B cell (primary cell): ENCODE data around the gene TSEN34. TPM values are rescaled to one million over a fixed set of nuclear protein-coding genes. Genes with fewer than 3 reads are reported as not detected.

Experiments
- ATAC-seq: fragments of 200-7000 bp; cut with Tn5 transposase; one replicate; pipeline ENCODE4 v1.10.0; 2021; ENCODE audit warnings: low read depth, mild to moderate bottlenecking, moderate number of reproducible peaks, moderate library complexity
- CTCF ChIA-PET: fragments of 350-600 bp; sonication (Branson Sonifier 250); formaldehyde crosslinking; loops from one replicate; lab custom pipeline; 2021; ENCODE audit warnings: antibody characterized with exemption, inconsistent platforms; lab: Charles Lee
- POLR2A ChIA-PET: fragments of 350-600 bp; sonication (Branson Sonifier 250); formaldehyde crosslinking; loops from one replicate; lab custom pipeline; 2021; ENCODE audit warnings: antibody characterized with exemption; lab: Charles Lee
- DNase-seq: peaks from one replicate; pipeline ENCODE4 v3.0.0; 2013
- H2AFZ ChIP-seq: 2 replicates; pipeline ENCODE4 v1.6.1; 2012; ENCODE audit warnings: mild to moderate bottlenecking, low read depth, low read length; ENCODE audit not compliant: insufficient read depth, poor library complexity, severe bottlenecking
- H3K27ac ChIP-seq, 2 donors: 1 replicate in 1 of 2; 2 replicates in 1 of 2; pipeline ENCODE4 v1.5.1; 2012 to 2013; ENCODE audit warnings: low read length in 2 of 2, mild to moderate bottlenecking in 2 of 2, moderate library complexity in 1 of 2
- H3K27me3 ChIP-seq, 4 experiments: fragments of 200-600 bp in 1 of 4; sonication (generic) in 1 of 4; replicated peaks in 1 of 4; 1 replicate in 2 of 4; 2 replicates in 2 of 4; pipeline versions ENCODE4 v1.6.1 to v1.7.0; 2013 to 2016; ENCODE audit warnings: low read length in 3 of 4, mild to moderate bottlenecking in 2 of 4, mixed read lengths in 1 of 4, moderate library complexity in 1 of 4; ENCODE audit not compliant: insufficient read depth in 4 of 4, control insufficient read depth in 3 of 4; ENCODE audit errors: control extremely low read depth in 1 of 4
- H3K36me3 ChIP-seq, 2 experiments: replicated peaks in 1 of 2; 1 replicate in 1 of 2; 2 replicates in 1 of 2; pipeline versions ENCODE4 v1.6.1 to v1.7.1; 2013; ENCODE audit warnings: low read length in 1 of 2; ENCODE audit not compliant: insufficient read depth in 2 of 2, control insufficient read depth in 1 of 2; ENCODE audit errors: control extremely low read depth in 1 of 2, extremely low read depth in 1 of 2
- H3K4me1 ChIP-seq, 2 donors: fragments of 200-600 bp in 1 of 2; sonication (generic) in 1 of 2; 1 replicate in 1 of 2; 2 replicates in 1 of 2; pipeline versions ENCODE4 v1.5.1 to v1.6.1; 2013 to 2017; ENCODE audit warnings: low read length in 2 of 2; ENCODE audit not compliant: control insufficient read depth in 2 of 2, insufficient read depth in 2 of 2
- H3K4me2 ChIP-seq: replicated peaks from 2 replicates; pipeline ENCODE3; 2012; ENCODE audit warnings: mild to moderate bottlenecking, low read depth, low read length; ENCODE audit not compliant: poor library complexity, severe bottlenecking
- H3K4me3 ChIP-seq, 5 experiments: fragments of 200-600 bp in 1 of 5; sonication (generic) in 1 of 5; 1 replicate in 3 of 5; 2 replicates in 2 of 5; pipeline versions ENCODE4 v1.5.1 to v1.7.0; 2011 to 2016; ENCODE audit warnings: low read length in 4 of 5, mild to moderate bottlenecking in 4 of 5, low read depth in 2 of 5, control low read depth in 1 of 5, moderate library complexity in 1 of 5; ENCODE audit not compliant: insufficient read depth in 1 of 5; ENCODE audit errors: control extremely low read depth in 1 of 5, extremely low read depth in 1 of 5
- H3K79me2 ChIP-seq: fragments of 200-600 bp; sonication (generic); one replicate; pipeline ENCODE4 v1.6.0; 2016; ENCODE audit warnings: low read length; ENCODE audit not compliant: control insufficient read depth, insufficient read depth
- H3K9ac ChIP-seq: fragments of 200-600 bp; sonication (generic); 2 replicates; pipeline ENCODE4 v1.6.1; 2017; ENCODE audit warnings: mild to moderate bottlenecking, low read length, moderate library complexity
- H3K9me3 ChIP-seq, 3 donors: one replicate each; pipeline versions ENCODE4 v1.6.1 to v1.7.1; 2013; ENCODE audit warnings: low read length in 2 of 3; ENCODE audit not compliant: control insufficient read depth in 2 of 3, insufficient read depth in 1 of 3; ENCODE audit errors: control extremely low read depth in 1 of 3
- H4K20me1 ChIP-seq: 2 replicates; pipeline ENCODE4 v1.6.0; 2012; ENCODE audit warnings: mild to moderate bottlenecking, low read length; ENCODE audit not compliant: insufficient read depth, control insufficient read depth, poor library complexity, severe bottlenecking
- H3K27ac Mint-ChIP-seq: one replicate; pipeline ENCODE4 v1.8.0; 2021; ENCODE audit warnings: mixed read lengths
- H3K27me3 Mint-ChIP-seq: one replicate; pipeline ENCODE4 v1.8.0; 2021; ENCODE audit warnings: mixed read lengths
- H3K4me1 Mint-ChIP-seq: one replicate; pipeline ENCODE4 v1.8.0; 2021; ENCODE audit warnings: mixed read lengths
- H3K4me3 Mint-ChIP-seq: one replicate; pipeline ENCODE4 v1.8.0; 2021; ENCODE audit warnings: mixed read lengths
- H3K9me3 Mint-ChIP-seq: one replicate; pipeline ENCODE4 v1.8.0; 2022; ENCODE audit warnings: mixed read lengths; ENCODE audit not compliant: insufficient read depth
- CTCF ChIP-seq: fragments of 200-600 bp; IDR thresholded peaks from one replicate; pipeline ENCODE4 v1.8.0; 2022; ENCODE audit warnings: antibody characterized with exemption, mild to moderate bottlenecking
- EZH2 ChIP-seq: IDR thresholded peaks from 2 replicates; pipeline ENCODE4 v1.6.1; 2012; ENCODE audit warnings: borderline replicate concordance, low read depth, mild to moderate bottlenecking, moderate library complexity, low read length; ENCODE audit not compliant: insufficient read depth, poor library complexity, severe bottlenecking
- WGBS: methylation state at CpG from one replicate; pipeline ENCODE4 v1.1.5; 2013; ENCODE audit warnings: missing lambda C conversion rate; ENCODE audit not compliant: insufficient coverage; 5-methylcytosine and 5-hydroxymethylcytosine counted together
- intact Hi-C: fragments of 100-400 bp; cut with micrococcal nuclease; formaldehyde crosslinking; loops from one replicate; pipeline ENCODE4 v1.10.0; 2022
- polyA plus RNA-seq: library from polyadenylated mRNA; depleted of rRNA; stranded (reverse); fragments of >200 nt; gene quantifications from 2 replicates; pipeline ENCODE4 v1.2.3, GENCODE V29; 2012
- total RNA-seq, 2 donors: library from RNA; stranded (reverse); fragments of 120-200 nt in 1 of 2; gene quantifications; 1 replicate in 1 of 2; 2 replicates in 1 of 2; pipeline versions ENCODE4 v1.2.3 to v1.2.4, GENCODE V29; 2013 to 2022

The TSEN34 gene
- total and polyA plus RNA-seq, 2 donors (not counting 1 experiment from before 2014, with no cell fraction given) = 17.6 to 25.1 TPM

- ATAC-seq = no peak
- H4K20me1 ChIP-seq = peaks cover 73% of the 10 kb centered on the region
- intact Hi-C loops = no loop called here
- no peak for TF ChIP-seq EZH2
- TF ChIP-seq CTCF = no peak
- 88% methylated on average over 12 of the region's 12 CpGs for WGBS
- no peak overlapping the region for H3K4me3 ChIP-seq
- Mint-ChIP-seq H3K27ac (no peak overlapping the region), H3K4me1 (no peaks in the 10 kb centered on the region), H3K4me3 (no peak overlapping the region), H3K9me3 (no peaks in the 10 kb centered on the region), H3K27me3 (no peaks in the 10 kb centered on the region)
- no peak overlapping the region for H3K4me2 ChIP-seq
- no peak overlapping the region for H2AFZ ChIP-seq
- peaks cover 8% of the 10 kb centered on the region for H3K79me2 ChIP-seq
- H3K36me3 ChIP-seq = peaks cover 0 to 81% of the 10 kb centered on the region in 2 experiments
- DNase-seq = no peak
- ChIA-PET POLR2A (no interaction called here), CTCF (no interaction called here)
- no peaks in the 10 kb centered on the region for H3K27me3 ChIP-seq
- no peak overlapping the region for H3K9ac ChIP-seq
- no peaks in the 10 kb centered on the region for H3K9me3 ChIP-seq
- H3K4me1 ChIP-seq = no peaks in the 10 kb centered on the region
- no peak overlapping the region for H3K27ac ChIP-seq
These were observed 41.9 kb upstream of the TSEN34 start for GRCh38 chr19:54149021-54149812.

GRCh38 chr19:54151362-54152035 lies 39.6 kb upstream of the TSEN34 start:
- POLR2A ChIA-PET = no interaction called here
- H3K36me3 ChIP-seq = peaks cover 0 to 80% of the 10 kb centered on the region in 2 experiments
- TF ChIP-seq EZH2 (no peak), CTCF (no peak)

More at GRCh38 chr19:54151362-54152035, 39.6 kb upstream of the TSEN34 start:
- no peaks in the 10 kb centered on the region for H3K9me3 Mint-ChIP-seq
- Histone ChIP-seq H4K20me1 (peaks cover 78% of the 10 kb centered on the region), H3K79me2 (no peaks in the 10 kb centered on the region), H3K4me1 (no peaks in the 10 kb centered on the region), H3K4me3 (no peak overlapping the region), H3K9me3 (no peaks in the 10 kb centered on the region), H3K27me3 (no peaks in the 10 kb centered on the region), H3K27ac (no peak overlapping the region), H3K4me2 (no peak overlapping the region), H3K9ac (no peak overlapping the region), H2AFZ (no peak overlapping the region)
- DNase-seq = no peak
- ATAC-seq = no peak
- no peaks in the 10 kb centered on the region for H3K27me3 Mint-ChIP-seq
- peak overlapping the region; percentile 53 for H3K27ac Mint-ChIP-seq
- no peaks in the 10 kb centered on the region for H3K4me1 Mint-ChIP-seq
- H3K4me3 Mint-ChIP-seq = no peak overlapping the region
- 95% methylated on average over 23 of the region's 23 CpGs for WGBS
- CTCF ChIA-PET = no interaction called here
- intact Hi-C loops = no loop called here
